ENCODE measurements around the gene FASLG. TPM values are rescaled to one million over a fixed set of nuclear protein-coding genes. Genes with fewer than 3 reads are reported as not detected.
"Not testable (repeated sequence)": the region's sequence is repeated elsewhere in the genome, so short reads cannot be mapped to it uniquely, and the experiment has no call there.

Gene FASLG
- polyA plus RNA-seq, 4 donors, result 0.05 to 0.21 (median 0.16) TPM

DNA sequence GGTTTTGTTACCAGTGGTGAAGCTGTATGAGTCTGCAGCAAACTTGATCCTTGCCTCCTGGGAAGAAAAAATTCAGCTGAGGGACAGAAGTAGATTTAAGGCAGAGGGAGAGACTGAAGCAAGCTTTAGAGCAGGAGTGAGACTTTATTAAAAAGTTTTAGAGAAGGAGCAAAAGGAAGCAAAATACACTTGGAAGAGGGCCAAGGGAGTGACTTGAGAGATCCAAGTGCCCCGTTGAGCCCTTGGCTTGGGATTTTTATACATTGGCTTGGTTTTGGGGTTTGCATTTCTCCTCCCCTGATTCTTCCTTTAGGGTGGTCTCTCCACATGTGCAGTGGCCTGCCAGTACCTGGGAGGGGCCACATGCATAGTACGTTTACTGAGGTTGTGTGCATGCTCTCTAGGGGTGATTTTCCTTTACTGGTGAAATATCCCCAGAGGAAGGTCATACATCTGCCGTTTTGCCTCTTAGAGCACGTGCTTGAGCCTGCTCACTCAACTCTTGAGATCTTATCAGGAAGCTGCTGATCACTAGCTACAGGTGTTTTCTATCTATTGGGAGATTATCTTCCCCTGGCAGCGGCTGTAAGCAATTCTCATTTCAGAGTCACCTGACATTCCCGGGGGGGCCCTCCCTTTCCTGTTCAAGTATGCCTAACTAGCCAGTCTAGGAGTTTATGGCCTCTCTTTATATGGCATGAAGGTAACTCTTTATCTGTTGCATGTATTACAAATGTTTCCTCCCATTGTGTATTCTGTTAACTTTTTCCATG, 20.3 kb downstream of the FASLG start:
- no peak for DNase-seq (ENCODE audit: low read depth in 4 of 4, low spot score in 3 of 4)

DNA sequence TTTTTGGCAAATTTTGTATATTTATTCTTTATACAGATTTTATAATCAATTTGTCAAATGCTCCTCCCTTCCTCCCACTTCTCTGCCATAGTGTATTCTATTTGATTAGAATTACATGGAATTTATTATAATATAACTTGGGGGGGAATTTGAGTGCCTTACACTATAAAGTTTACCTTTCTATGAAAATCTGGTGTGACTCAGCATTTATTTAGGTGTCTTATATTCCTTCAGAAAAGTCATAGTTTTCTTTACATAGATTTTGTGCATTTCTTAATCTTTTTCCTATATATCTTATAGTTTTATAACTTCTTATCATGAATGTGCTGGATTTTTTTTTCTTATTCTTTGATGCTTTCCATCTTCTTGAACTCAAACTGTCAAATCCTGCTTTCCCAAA, 21.3 kb downstream of the FASLG start:
- DNase-seq (ENCODE audit: low read depth in 4 of 4, low spot score in 3 of 4), result no peak

DNA sequence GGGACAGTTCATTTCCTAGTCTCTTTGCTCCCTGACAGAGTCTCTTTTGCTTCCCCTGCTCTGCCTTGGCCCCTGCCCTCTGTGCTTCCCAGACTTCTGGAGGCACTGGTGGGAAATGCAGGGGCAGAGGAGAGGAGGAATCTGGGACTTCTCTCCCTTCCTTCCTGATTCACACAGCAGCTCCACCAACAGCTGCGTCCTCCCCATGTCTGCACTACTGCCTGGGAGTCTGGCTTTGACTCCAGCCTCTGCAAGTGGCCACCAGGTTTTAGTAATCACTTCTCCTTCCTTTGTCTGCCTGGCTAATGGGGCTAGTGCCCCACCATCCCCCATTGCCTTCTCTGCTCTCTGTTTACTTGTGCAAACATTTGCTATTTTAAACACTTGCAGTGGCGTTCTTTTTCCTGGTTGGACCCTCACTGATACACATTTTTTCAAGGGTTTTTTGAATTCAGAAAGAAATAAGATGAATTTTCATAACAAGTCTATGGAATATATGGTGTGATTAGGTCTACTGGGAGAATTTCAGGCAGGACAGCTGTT, 21.9 kb downstream of the FASLG start:
- DNase-seq (ENCODE audit: low read depth in 4 of 4, low spot score in 3 of 4), result no peak

DNA sequence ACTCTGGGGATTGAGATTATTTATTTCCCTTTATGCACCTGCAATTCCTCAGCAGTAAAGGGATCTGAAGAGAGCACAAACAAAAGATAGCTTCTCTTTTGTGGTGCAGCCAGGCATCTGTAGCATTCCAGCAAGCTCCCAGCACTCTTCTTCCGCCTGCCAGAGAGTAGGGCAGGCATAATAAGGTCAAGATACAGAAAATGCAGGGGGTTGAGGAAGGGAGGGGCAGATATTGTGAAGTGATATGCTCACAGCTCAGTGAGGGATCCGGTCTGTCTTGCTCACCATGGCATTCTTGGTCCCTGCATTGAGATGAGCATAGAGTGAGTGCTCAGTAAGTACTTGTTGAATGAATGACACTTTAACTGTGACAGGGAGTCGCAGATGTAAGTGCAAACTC, 23.9 kb downstream of the FASLG start:
- DNase-seq (ENCODE audit: low read depth in 4 of 4, low spot score in 3 of 4), result no peak

DNA sequence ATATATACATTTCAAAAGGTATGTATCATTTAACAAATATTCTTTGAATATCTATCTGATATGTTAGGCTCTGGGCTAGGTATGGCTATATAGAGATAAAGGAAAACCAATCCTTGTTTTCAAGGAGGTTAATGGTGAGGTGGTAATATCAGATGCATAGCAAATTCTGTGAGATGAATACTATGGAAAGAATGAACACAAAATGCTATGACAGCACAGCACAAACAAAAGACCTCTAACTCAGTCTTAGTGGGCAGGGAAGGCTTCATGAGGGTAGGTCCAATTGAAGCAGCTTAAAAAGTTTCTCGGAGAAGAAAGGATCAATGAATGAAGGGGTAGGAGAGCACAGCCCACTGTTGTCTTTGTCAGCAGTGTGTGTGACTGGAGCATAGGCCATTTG, 27.2 kb downstream of the FASLG start:
- DNase-seq (ENCODE audit: low read depth in 4 of 4, low spot score in 3 of 4), result no peak

DNA sequence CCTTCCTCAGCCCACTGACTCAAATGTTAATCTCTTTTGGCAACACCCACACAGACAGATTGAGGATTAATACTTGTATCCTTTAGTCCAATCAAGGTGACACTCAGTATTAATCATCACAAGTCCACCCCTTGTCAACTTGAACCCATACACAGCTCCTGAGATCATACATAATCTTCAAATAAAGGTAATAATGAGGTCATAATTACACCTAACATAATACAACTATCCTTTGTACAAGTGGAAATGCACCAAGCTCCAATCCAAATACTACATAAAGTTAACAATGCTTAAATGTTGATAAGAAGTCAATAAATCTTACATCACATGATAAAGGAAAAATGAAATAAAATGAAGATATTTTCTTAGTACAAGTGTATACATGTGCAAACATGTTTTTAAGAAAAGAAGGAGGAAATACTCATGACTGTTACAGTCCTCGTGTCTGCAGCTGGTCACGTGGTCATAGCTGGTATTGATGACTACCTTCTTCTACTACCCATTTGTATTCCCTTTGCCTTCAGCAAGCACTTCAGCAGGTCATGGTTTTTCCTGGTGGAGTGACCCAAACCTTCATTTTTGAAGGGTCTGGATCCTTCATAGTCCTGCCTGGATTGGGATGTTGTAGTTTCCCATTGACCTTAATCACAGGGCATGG, 29.7 kb downstream of the FASLG start:
- not testable (repeated sequence) for DNase-seq (ENCODE audit: low read depth in 4 of 4, low spot score in 3 of 4)

DNA sequence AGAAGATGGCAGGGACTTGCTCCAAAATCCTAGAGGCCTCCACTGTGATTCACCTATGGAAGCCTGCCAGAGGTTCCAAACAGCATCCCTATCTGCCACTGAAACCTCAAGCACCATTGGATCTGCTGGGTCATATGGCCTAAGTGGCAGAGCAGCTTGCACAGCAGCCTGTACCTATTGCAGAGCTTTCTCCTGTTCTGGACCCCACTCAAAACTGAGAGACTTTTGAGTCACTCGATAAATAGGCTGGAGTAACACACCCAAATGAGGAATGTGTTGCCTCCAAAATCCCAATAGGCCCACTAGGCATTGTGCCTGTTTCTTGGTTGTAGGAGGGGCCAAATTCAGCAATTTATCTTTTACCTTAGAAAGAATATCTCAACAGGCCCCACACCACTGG, 32.0 kb downstream of the FASLG start:
- DNase-seq (ENCODE audit: low read depth in 4 of 4, low spot score in 3 of 4), result not testable (repeated sequence)

DNA sequence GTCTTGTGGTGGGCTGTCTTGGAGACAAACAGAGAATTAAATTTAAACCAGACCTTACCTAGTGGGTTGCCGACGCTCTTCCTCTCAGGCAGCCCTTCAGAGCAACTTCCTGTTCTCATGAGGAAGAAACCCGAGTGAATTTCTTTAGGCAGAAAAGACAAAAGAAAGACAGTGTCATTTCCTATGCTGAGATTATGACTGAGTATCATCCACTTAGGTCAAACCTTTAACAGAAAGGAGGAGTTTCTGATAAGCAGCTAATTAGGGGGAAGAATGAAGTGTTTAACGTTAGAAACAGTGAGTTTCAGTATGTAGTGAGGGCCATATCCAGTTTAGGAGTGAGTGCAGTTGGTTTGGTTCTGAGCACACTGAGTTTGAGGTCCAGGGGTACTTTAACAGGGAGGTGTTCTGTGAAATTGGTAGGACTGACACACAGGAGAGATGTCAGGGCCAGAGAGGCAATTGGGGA, 38.7 kb downstream of the FASLG start:
- no peak for DNase-seq (ENCODE audit: low read depth in 4 of 4, low spot score in 3 of 4)

DNA sequence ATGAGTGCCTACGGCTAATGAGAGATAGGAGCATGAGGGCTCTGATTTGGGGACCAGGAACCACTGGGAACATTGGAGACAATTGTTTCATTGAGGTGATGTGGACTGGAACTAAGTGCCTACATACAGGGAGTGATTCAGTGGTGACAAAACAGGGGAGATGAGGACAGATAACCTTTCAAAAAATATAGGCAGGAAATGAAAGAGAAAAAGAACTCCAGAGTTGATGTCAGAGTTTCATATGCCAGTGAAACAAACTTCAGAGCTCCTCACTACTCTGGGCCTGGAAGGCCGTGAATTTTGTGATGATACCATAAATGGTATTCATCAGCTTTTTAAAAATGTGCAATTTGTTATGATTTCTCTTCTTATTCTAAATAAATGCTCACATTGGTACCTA, 39.3 kb downstream of the FASLG start:
- DNase-seq (ENCODE audit: low read depth in 4 of 4, low spot score in 3 of 4), result no peak

DNA sequence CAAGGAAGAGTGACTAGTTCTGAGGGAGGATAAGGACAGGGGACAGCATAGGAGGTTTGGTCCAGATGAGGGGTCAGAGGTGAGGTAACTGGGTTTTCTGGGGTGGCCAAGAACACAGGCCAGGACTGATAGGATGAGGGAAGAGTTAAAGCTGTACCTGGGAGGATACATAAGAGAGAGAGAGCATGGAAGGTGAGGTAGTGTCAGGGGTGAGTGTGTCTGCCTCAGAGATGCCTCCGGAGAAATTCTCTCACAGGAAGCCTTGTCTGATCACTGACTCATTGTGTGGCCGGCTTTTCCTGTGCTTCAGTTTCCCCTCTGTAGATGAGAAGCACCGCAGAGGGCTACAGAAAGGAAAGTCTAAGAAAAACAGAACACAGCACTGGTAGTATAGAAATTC, 40.2 kb downstream of the FASLG start:
- DNase-seq (ENCODE audit: low read depth in 4 of 4, low spot score in 3 of 4), result no peak

DNA sequence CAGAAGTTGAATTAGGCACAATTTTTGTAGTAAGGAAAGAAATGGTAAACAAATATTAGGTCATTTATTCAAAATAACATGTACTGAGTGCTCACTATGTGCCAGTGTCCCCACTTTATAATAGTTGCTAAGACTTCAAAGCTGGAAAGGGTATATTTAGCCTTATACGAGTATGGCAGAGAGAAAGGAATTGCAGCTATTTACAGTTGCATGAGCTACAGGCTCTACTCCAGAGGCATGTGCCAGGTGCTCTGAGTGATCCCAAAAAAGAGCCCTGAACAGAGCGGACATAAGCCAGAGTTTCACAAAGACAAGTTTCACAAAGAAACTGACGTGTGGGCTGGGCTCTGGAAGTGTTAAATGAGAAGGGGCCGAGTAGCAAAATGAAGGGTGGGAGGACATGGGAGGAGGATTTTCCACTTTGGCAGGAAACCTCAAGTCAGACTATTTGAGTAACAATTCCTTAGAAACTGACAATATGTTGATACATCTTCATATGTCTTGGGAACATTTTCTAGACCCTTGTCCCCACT, 40.9 kb downstream of the FASLG start:
- no peak for DNase-seq (ENCODE audit: low read depth in 4 of 4, low spot score in 3 of 4)

DNA sequence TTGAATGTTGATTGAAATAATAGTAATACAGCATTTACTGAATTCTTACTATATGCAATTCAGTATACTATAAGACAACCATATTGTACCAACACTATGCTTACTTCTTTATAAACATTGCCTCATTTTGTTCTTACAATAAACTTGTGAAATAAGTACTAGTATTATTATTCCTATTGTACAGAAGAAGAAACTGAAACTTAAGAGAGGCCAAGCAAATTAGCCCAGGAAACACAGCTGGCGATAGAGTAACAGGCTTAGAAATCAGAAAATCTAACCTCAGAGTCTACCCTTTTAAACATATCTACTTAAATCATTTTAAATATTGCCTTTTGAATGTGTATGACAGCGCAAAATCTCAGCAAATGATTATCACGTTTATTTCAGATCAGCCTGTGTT, 41.7 kb downstream of the FASLG start:
- DNase-seq (ENCODE audit: low read depth in 4 of 4, low spot score in 3 of 4), result no peak

DNA sequence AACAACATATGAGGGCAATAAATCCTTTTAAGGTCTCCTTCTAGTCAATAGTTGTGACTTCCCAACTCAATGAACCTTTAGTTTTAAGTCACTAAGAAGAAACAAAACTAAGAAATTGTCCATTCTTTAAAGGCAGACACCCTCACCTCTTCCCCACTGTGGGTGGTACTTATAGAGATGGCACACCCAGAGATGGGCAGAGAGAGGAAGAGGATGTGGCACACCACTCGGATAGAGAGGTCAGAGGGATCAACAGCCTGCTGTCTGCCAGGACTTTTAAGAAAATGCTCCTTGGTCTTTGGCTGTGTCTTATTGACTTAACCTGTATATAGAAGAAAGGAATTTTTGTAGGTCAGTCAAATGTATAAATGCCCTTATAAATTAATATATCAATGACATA, 45.1 kb downstream of the FASLG start:
- no peak for DNase-seq (ENCODE audit: low read depth in 4 of 4, low spot score in 3 of 4)

DNA sequence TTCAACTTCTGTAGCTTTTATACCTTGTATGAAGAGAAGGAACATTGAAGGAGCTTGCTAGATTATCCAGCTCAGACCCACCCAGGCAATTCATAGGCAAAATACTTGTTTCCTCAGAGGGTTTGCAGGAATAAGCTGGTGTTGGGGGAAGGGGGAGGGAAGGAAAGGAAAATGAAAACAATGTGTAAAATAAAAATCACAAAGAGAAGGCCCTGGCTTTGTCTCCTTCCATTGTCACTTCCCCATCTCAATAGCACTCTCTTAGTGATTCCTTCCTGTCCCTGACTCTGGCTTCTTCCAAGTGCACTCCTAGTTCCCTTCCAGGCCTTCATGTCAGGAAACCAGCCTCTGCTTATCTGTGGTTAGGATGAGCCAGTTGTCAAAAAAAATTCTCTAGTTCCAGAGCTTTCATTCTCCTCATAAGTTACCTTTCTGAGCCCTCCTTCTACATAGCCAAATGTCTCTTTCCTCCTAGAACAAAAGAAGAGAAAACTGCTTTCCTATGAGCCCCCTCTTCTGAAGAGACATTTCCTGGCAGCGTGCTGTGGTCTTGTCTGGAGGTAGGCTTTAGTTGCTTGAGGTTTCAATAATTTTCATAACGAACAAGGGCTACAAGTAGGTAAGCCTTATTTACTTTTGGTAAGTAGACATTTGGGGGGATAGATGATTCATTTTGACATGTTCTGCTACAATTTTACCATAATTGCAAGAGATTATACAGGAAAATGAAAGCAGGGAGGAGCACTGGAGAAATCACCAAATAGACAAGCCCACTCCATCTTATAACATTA, 45.7 kb downstream of the FASLG start:
- no peak for DNase-seq (ENCODE audit: low read depth in 4 of 4, low spot score in 3 of 4)

DNA sequence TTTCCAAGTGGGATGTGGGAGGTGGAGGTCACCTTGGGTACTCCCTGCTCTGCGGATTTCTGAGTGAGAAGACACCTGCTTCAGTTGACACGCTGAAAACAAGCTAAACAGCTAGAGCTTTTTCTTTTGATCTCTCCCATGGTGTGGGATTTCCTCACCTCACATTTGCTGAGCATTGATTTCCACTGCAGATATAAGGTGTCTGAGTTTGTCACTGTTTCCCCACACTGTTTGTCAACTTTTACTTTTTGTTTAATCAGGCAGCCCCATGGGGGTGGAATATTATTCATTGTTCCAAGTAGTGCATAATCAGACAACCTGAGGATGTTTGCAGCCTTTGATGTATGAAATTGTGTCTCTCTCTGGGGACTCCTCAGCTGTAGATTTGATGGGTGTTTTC, 49.5 kb downstream of the FASLG start:
- no peak for DNase-seq (ENCODE audit: low read depth in 4 of 4, low spot score in 3 of 4)

DNA sequence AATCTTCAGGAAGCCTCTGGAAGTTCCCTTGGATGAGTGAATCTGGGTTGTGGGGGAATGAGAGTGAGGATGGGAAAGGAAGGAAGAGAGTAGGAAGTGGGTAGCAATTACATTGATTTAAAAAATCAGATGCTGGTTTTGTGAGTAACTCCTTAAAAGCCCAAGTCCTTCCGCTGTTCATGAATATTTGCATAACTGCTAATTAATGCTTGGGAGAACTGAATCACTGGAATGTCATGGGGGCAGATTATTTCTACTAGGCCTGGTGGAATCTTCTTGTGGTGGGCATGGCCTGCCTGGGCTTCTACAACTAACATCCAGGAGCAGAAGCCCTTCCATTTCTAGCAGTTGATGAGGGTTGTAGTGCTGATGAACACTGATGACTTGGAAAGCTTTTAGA, 52.7 kb downstream of the FASLG start:
- no peak for DNase-seq (ENCODE audit: low read depth in 4 of 4, low spot score in 3 of 4)

DNA sequence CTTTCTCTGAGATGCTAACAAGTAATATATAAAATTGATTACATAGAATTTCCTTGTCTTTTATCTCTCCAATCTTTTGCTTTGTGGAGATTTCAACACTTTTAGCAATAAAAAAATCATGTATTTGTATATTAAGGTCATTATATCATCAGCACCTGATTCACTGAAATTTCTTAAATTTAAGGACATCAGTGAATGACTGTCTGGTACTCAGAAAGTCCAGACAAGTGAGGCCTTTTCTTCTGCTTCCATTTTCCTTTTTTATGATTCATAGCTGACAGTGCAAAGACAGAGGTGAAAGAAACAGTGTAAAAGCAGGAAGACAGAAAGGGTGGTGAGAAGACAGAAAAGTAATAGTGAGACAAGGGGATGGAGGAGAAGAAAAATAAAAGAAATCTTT, 54.6 kb downstream of the FASLG start:
- DNase-seq (ENCODE audit: low read depth in 4 of 4, low spot score in 3 of 4), result no peak

All from right renal pelvis (tissue), 4 donors.